Jurkat, Clone E6-1 (cell line): ENCODE data around the gene URI1.
"Not testable (repeated sequence)": the region's sequence is repeated elsewhere in the genome, so short reads cannot be mapped to it uniquely, and the experiment has no call there.

Source experiments
- DNase-seq: peaks from one replicate; pipeline ENCODE4 v3.0.0-alpha.2; 2011; ENCODE audit warnings: low read depth, low spot score
- H3K4me3 ChIP-seq: 2 replicates; pipeline ENCODE4 v1.5.1; 2011; ENCODE audit warnings: mild to moderate bottlenecking, low read length, control low read depth, moderate library complexity

The URI1 gene

DNA sequence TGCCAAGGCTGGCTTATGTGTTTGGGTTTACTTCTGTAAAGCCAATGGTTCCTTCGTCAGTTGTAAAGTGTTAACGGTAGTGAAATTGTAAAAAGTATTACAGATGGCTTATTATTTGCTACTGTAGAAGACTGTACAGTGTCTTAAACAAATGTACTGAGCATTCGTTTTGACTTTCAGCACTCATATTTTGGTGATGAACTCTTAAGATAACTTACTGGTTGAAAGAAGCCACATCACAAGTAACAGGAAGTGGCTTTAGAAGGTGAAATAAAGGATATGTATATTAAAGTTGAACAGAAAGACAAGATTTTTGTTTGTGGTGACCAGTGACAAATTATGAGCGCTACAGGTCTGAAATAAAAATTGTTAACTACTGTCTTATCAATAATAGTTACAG, 64.2 kb downstream of the URI1 start:
- no peak overlapping the region for H3K4me3 ChIP-seq
- peak; percentile 49 for DNase-seq

DNA sequence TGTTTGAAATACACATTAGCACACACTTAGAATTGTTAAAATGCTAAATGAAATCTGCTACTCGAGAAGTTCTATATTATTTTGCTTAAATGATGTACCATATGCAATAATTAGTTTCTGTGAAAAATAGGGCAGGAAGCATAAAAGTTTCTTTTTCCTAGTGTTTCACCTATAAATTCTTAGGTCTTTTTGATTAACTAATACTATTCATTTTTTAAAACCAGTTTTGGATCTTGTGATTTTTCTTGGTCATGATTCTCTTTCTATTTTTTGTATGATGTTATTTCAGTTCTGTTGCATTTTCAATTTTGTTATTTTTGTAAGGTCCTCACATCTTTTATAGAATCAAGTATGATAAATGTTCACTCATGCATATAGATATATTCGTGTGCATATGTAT, 66.1 kb downstream of the URI1 start:
- no peak for DNase-seq
- no peak overlapping the region for H3K4me3 ChIP-seq

DNA sequence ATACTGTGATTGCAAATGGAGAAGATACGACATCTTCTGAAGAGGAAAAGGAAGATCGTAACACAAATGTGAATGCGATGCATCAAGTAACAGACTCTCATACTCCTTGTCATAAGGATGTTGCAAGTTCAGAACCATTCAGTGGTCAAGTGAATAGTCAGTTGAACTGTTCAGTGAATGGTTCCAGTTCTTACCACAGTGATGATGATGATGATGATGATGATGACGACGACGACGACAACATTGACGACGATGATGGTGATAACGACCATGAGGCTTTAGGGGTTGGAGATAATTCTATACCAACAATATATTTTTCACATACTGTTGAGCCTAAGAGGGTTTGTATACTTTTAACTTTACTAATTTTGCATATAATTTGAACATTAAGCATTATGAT, 67.0 kb downstream of the URI1 start:
- DNase-seq = no peak
- no peak overlapping the region for H3K4me3 ChIP-seq

DNA sequence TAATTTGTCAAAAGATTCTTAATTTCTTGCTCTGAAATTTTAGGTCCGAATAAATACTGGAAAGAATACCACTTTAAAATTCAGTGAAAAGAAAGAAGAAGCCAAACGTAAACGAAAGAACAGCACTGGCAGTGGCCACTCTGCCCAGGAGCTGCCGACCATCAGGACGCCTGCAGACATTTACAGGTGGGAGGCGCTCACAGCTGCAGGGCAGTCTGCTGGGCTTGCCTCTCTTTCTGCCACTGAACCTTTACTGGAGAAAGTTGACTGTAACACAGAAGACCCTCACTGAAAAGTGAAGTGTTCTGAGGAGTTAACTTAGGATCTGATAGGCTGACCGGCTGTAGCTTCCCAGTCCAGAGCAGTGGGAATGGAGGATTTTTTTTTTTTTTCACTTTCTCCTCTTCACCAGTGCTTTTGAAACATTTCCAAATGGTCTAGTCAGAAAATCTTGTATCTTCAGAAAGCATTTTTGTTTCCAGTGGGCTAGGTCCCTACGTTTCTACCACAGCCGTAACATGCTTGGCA, 69.1 kb downstream of the URI1 start:
- DNase-seq = no peak
- H3K4me3 ChIP-seq = no peak overlapping the region

DNA sequence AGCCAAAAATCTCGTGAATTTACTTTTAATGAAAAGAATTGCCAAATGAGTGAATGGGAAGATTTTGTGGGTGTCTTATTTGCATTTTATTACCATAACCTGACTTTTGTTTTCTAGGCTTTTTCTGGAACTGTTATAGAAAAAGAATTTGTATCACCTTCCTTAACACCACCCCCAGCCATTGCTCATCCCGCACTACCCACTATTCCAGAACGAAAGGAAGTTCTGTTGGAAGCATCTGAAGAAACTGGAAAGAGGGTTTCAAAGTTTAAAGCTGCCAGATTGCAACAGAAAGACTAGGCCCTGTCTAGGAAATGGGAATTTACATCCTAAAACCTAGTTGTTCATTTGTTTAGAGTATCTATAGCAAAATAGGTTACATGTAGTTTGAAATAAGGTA, 72.7 kb downstream of the URI1 start:
- no peak for DNase-seq

DNA sequence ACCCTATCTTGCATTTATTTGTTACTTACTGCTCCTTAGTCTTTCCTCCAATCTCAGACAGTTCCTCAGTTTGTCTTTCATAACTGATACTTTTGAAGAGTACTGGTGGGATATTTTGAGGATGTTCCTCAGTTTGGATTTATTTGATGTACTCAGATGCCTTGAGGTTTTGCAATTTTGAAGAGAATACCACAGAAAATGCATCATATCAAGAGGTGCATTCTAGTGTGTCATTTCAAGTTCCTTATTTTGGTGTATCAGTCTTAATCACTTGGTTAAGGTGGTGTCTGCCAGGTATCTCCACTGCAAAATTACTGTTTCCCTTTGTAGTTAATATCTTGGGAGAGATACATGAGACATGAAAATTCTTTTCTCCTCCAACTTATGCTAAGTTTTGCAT, 75.1 kb downstream of the URI1 start:
- no peak for DNase-seq
- no peak overlapping the region for H3K4me3 ChIP-seq

More for the DNA sequence above, 72.7 kb downstream of the URI1 start:
- no peak overlapping the region for H3K4me3 ChIP-seq

DNA sequence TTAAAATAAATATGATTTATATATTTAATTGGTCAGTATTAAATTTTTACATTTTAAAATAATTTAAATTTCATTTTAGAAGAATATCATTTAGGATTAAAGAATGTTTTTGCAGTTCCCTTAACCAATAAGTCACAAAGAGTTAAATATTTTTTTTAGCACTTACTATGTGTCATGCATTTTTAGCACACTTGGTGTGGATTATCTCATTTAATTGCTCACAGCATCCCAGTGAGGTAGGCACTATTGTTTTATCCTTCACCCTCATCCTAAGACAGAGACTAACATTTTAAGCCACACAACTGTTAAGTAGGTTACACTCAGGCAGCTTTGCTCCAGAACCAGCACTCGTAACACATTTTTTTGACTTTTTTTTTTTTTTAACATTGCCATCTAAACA, 78.2 kb downstream of the URI1 start:
- H3K4me3 ChIP-seq = no peak overlapping the region
- no peak for DNase-seq

DNA sequence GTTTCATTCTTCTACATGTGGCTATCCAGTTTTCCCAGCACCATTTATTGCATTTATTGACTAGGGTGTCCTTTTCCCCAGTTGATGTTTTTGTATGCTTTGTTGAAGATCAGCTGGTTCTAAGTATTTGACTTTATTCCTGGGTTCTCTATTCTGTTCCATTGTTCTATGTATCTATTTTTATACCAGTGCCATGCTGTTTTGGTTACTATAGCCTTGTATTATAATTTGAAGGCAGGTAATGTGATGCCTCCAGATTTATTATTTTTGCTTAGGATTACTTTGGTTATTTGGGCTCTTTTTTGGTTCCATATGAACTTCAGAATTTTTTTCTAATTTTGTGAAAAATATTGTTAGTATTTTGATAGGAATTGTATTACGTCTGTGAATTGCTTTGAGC, 80.6 kb downstream of the URI1 start:
- DNase-seq = no peak
- H3K4me3 ChIP-seq = no peak overlapping the region

DNA sequence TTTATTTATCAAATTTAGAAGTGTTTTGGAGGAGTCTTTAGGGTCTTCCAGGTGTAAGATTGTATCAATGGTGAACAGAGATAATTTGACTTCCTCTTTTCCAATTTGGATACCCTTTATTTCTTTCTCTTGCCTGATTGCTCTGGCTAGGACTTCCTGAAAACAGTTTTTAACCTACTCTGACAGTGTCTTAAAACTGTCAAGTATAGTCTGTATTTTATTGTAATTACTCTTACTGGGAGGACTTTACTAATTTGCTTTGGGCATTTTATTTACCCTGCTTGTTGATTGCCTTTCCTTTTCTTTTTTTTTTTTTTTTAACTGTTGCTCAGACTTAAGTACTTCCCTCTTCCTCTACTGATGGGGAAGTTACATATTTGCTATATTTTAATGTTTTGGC, 81.3 kb downstream of the URI1 start:
- DNase-seq = no peak
- no peak overlapping the region for H3K4me3 ChIP-seq

DNA sequence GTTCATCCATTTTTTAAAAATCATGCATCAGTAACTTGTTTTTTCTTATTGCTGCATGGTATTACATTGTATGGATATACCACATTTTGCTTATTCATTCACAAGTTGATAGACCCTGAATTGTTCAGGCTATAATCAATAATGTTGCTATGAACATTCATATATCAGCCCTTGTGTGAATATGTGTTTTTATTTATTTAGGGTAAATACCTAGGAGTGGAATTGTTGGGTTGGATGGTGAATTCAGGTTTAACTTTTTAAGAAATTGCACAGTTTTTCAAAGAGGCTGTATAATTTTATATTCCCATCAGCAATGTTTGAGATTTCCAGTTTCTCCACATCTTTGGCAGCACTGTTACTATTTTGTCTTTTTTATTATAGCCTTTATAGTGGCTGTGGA, 82.1 kb downstream of the URI1 start:
- no peak overlapping the region for H3K4me3 ChIP-seq
- DNase-seq = no peak

DNA sequence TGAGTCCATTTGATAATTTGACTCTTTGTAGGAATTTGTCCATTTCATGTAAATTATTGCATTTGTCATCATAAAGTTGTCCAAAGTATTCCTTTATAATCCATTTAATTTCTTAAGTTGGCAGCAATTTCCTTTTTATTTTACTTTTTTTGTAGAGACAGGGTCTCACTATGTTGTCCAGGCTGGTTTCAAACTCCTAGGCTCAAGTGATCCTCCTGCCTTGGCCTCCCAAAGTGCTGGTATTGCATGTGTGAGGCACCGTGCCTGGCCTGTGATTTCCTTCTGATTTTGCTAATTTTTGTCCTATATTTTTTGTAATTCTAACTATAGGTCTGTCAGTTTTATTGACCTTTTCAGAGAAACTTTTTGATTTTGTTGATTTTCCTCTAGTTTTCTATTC, 84.9 kb downstream of the URI1 start:
- H3K4me3 ChIP-seq = no peak overlapping the region
- DNase-seq = no peak

DNA sequence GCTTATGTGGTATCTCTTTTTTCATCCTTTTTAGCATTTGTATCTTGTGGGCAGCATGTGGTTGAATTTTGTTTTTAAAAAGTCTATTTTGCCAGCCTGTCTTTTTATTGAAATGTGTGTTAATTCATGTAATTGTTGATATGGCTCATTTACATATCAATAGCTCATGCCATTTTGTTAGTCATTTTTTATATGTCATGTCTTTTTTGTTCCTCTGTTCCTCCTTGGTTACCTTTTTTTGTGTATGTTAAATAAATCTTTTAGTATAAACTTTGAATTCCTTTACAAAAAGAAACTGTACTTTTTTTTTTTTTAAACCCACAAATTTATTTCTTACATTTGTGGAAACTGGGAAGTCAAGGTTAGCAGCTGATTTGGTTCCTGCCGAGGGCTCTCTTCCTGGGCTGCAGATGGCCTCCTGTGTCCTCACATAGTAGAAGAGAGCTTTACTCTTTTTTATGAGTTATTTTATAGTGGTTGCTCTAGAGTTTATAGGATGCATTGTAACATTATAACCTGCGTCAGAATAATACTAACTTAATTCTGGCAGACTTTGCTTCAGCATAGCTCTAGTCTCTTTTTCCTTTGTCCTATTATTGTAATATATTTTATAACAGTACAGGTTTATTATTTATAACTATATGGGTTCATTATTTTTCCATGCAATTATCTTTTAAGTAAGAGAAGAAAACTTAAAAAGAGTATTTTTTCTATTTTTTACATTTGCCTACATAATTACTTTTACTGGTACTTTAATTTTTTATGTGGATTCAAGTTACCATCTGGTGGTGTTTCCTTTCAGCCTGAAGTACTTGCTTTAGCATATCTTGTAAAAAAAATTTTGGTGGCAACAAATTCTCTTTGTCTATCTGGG, 86.3 kb downstream of the URI1 start:
- no peak overlapping the region for H3K4me3 ChIP-seq
- DNase-seq = no peak

DNA sequence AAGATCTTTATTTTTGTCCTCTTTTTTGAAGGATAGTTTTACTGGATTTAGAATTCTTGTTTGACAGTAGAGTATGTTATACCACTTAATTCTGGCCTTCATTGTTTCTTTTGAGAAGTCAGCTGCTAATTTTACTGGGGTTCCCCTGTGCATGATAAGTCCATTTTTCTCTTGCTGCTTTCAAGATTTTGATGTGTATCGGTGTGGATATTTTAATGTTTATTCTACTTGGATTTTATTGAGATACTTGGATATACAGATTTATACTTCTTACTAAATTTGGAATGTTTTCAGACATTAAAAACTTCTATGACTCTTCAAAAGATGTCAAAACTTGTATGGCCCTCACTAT, 86.9 kb downstream of the URI1 start:
- no peak overlapping the region for H3K4me3 ChIP-seq
- no peak for DNase-seq

DNA sequence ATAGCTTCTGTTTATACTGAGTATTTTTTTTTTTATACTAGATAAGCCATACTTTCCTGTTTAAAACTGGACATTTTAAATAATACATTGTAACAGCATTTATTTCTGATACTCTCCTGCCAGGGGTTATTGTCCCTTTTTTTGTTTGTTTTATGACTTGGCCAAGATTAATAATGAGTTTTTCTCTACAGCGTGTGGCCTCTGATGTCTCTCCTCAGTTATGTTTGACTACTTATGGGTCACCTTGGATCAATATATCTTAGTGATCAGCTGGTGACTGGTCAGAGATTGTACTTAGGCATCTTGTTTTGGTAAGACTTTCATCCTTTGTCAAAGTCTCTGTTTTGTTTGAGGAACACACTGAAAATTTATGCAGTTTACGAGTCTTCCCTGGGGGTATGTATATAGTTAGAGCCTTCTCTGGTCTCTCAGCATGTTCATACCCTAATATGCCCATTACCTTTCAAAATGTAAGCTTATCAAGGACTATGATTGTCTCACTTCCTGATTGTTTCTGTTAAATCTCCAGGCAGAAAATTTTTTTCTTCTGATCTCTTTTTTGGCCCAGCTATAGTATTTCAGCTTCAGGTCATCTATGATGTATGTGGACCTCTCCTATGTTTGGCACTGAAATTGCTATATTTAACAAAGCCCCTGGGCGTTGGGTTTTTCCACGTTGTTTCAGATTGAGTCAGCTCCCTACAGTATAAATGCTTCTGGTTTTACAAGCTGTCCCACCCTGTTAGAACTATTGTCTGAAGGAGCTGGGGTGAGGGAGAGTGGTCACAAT, 87.9 kb downstream of the URI1 start:
- H3K4me3 ChIP-seq = no peak overlapping the region

DNA sequence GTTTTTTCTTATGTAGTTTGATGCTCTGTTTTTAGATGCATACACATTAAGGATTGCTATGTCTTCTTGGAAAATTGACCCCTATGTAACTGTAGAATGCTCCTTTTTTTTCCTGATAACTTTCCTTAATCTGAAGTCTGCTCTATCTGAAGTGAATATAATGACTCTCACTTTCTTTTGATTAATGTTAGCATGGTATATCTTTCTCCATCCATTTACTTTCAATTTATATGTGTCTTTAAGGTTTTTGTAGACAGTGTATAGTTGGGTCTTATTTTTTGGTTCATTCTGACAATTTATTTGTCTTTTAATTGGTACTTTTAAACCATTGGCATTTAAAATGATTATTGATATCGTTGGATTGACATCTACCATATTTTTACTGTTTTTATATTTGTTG, 92.3 kb downstream of the URI1 start:
- DNase-seq = no peak
- H3K4me3 ChIP-seq = no peak overlapping the region

More for the DNA sequence above, 87.9 kb downstream of the URI1 start:
- no peak for DNase-seq

DNA sequence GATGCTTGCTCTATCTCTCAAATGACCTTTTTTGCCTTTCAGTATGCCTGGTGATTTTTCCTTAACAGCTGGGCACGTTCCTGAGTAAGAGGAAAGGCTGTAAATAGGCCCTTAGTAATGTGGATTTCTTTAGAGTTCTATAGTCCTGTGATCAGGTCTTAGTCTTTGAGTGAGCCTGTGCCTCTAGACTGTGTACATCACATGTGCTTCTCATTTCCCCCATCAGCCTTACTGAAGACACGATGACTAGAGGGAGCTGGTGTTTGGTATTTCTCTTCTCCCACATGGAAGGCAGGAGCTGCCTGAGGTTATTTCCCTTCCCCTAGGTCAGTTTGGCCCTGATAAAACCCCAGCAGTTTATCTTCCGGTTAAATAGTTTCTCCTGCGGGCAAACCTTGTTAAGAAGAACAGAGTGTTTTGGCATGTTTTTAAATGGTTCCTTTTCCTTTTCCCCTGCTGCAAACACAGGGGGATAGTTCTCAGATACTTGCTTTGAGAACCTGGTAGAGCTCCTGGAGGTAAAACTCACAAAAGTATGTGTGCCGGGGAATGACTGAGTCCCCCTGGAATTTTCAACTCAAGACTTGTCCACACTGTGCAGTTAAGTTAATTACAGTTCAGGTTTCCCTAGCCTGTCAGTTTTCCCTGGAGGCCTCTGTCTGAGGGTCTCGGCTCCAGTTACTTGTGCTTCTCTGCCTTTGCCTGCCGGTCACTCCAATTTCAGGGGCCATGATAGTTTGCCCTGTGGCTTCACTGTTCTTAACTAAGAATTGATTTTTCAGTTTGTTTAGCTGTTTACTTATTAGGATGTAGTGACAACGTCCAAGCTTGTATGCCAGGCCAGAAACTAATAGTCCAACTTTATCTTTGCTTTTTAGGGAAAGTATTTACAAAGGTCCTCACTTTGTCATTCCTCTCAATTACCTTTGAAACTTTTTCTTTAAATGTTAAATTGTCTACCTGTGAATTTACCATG, 94.4 kb downstream of the URI1 start:
- no peak for DNase-seq
- no peak overlapping the region for H3K4me3 ChIP-seq

DNA sequence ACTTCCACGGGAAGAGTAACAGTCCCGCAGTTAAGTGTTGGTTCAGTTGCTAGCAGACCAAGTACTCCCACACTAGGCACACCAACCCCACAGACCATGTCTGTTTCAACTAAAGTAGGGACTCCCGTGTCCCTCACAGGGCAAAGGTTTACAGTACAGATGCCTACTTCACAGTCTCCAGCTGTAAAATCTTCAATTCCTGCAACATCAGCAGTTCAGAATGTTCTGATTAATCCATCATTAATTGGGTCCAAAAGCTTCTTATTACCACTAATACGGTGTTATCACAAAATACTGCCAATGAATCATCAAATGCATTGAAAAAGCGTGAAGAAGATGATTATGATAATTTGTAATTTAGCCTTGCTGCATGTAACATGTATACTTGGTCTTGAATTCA, 95.8 kb downstream of the URI1 start:
- no peak overlapping the region for H3K4me3 ChIP-seq
- DNase-seq = no peak

DNA sequence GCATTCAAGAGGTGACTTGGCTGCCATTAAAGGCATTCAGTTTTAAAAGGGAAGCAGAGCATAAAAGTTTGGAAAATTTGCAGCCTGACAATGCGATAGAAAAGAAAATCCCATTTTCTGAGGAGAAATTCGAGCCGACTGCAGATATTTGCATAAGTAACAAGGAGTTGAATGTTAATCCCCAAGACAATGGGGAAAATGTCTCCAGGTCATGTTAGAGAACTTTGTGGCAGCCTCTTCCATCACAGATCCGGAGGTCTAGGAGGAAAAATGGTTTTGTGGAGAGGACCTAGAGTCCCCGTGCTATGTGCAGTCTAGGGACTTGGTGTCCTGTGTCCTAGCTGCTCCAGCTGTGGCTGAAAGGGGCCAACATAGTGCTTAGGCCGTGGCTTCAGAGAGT, 99.9 kb downstream of the URI1 start:
- not testable (repeated sequence) for DNase-seq, H3K4me3 ChIP-seq

DNA sequence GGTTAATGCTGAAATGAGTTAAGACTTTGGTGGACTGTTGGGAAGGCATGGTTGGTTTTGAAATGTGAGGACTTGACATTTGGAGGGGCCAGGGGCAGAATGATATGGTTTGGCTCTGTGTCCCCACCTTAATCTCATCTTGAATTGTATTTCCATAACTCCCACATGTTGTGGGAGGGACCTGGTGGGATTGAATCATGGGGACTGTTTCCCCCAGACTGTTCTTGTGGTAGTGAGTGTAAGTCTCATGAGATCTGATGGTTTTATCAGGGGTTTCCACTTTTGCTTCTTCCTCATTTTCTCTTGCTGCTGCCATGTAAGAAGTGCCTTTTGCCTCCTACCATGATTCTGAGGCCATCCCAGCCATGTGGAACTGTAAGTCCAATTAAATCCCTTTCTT, 101.0 kb downstream of the URI1 start:
- DNase-seq, H3K4me3 ChIP-seq: not testable (repeated sequence)
